MM.1S (cell line): ENCODE measurements around the gene FEM1C.

Source experiments
- EZH2 ChIP-seq: fragments of 300-600 bp; sonication (generic); optimal IDR thresholded peaks from 2 replicates; pipeline ENCODE3; 2017; ENCODE audit warnings: low read depth, mild to moderate bottlenecking, antibody characterized with exemption, low read length, mixed read lengths
- EZH2phosphoT487 ChIP-seq: fragments of 300-600 bp; sonication (generic); IDR thresholded peaks from 2 replicates; pipeline ENCODE4 v1.6.1; 2018; ENCODE audit warnings: antibody characterized with exemption, low read length
- TF ChIP-seq, protein P1 (sequence below): fragments of 300-600 bp; sonication (generic); IDR thresholded peaks from 2 replicates; pipeline ENCODE4 v1.5.1; 2016; ENCODE audit warnings: antibody characterized with exemption, low read length, mixed read lengths

DNA sequence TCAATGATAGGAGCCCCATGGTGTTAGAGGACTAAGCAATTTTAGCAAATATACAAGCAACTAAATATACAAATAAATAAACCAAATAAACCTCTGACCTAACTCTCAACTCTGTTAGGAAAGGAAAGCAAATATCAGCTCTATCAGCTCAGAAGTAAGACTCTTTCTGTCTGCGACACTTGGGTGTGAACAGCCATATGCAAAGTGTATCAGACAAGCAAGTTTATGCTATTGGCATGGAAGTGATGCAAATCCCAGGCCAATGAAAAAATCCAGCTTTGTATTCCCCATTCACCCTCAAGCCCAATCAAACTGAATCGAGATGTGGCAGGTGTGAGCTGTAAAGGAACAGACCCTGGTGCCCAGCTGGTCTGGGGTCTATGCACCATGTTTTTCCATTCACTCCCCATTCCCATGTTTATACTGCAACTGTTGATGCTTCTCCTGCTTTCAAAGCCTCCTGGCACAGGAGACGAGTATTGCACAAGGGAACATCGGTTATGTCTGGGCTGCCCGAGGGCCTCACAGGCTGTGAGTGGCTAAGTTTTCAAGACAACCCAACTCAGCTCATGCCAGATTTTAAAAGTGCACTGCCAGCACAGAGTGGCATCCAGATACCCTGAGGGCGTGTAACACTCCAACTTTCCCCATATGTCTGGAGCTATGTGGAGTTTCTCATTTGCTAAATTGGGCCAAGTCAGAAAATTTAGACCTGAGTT lies 73.1 kb downstream of the FEM1C start:
- TF ChIP-seq EZH2 (no peak), EZH2phosphoT487 (no peak)
- TF ChIP-seq, protein P1, sequence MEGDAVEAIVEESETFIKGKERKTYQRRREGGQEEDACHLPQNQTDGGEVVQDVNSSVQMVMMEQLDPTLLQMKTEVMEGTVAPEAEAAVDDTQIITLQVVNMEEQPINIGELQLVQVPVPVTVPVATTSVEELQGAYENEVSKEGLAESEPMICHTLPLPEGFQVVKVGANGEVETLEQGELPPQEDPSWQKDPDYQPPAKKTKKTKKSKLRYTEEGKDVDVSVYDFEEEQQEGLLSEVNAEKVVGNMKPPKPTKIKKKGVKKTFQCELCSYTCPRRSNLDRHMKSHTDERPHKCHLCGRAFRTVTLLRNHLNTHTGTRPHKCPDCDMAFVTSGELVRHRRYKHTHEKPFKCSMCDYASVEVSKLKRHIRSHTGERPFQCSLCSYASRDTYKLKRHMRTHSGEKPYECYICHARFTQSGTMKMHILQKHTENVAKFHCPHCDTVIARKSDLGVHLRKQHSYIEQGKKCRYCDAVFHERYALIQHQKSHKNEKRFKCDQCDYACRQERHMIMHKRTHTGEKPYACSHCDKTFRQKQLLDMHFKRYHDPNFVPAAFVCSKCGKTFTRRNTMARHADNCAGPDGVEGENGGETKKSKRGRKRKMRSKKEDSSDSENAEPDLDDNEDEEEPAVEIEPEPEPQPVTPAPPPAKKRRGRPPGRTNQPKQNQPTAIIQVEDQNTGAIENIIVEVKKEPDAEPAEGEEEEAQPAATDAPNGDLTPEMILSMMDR, result no peak
